Fibroblast of pulmonary artery (primary cell): Measurements from ENCODE around the gene COL5A1.
"Not testable (repeated sequence)": the region's sequence is repeated elsewhere in the genome, so short reads cannot be mapped to it uniquely, and the experiment has no call there.

ENCODE experiments used
- DNase-seq: peaks from one replicate; pipeline ENCODE4 v3.0.0-alpha.2; 2010; ENCODE audit warnings: low read depth
- H3K4me3 ChIP-seq: replicated peaks from 2 replicates; pipeline ENCODE4 v1.5.1; 2011; ENCODE audit warnings: low read depth, mild to moderate bottlenecking, control low read depth, low read length, moderate library complexity
- TF ChIP-seq, protein P1 (sequence below): IDR thresholded peaks from 2 replicates; pipeline ENCODE4 v1.5.1; 2011; ENCODE audit warnings: mild to moderate bottlenecking, control low read depth, low read length, inconsistent platforms; ENCODE audit errors: missing control alignments

Gene COL5A1

DNA sequence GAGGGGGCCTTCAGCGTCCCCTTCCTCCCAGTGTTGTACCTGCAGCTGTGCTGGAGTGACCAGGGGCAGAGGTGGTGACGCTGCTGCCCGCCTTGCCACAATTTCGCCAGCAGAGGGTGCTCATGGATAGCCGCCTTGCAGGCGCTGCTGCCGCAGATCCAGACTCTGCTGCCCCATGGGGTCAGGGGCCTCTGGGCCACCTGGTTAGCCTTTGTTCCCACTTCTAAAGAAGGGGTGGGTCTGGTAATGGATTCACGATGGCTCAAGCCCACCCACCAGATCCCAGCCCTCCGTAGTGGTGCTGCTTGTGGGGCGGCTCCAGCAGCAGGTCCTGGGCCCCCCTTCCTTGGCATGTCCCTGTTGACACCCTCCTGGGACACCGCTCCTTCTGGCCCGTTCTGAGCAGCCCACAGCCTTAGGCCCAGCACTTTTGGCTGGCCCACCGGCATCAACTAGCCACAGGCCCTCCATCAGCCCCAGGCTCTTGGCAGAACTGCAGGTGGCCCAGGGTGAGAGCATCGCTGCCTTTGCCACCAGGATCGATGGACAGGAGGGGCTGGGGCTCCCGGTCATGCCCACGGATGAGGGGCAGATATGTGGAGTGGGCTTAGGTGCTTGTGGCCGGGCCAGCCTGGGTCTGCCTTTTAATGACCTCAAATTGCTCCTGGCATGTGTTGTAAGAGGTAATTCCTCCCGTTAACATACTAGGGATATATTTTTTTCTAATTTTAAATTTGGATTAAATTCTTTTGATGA, 57.2 kb downstream of the COL5A1 start:
- TF ChIP-seq, protein P1, sequence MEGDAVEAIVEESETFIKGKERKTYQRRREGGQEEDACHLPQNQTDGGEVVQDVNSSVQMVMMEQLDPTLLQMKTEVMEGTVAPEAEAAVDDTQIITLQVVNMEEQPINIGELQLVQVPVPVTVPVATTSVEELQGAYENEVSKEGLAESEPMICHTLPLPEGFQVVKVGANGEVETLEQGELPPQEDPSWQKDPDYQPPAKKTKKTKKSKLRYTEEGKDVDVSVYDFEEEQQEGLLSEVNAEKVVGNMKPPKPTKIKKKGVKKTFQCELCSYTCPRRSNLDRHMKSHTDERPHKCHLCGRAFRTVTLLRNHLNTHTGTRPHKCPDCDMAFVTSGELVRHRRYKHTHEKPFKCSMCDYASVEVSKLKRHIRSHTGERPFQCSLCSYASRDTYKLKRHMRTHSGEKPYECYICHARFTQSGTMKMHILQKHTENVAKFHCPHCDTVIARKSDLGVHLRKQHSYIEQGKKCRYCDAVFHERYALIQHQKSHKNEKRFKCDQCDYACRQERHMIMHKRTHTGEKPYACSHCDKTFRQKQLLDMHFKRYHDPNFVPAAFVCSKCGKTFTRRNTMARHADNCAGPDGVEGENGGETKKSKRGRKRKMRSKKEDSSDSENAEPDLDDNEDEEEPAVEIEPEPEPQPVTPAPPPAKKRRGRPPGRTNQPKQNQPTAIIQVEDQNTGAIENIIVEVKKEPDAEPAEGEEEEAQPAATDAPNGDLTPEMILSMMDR, result peak; percentile 77
- no peak overlapping the region for H3K4me3 ChIP-seq
- peak; percentile 55 for DNase-seq

DNA sequence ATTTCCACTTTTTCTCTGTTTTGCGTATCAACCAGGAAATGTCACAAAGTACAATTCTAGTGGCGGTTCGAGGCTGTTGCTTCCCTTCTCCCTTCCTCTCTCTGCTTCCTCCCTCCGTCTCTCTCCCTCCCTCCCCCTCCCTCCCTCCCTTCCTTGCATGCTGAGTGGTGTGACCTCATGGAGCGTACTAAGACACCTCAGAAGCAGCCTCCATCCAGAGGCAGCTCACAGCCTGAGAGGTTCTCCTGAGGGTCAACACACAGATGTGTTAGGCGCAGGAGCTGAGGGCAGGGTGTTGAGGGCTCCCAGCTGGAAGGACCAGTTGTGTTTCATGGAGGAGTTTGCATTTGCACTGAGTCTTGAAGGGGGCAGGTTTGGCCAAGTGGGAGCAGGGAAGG, 57.7 kb downstream of the COL5A1 start:
- no peak overlapping the region for H3K4me3 ChIP-seq
- DNase-seq, result peak; percentile 17
- TF ChIP-seq, protein P1, result no peak

DNA sequence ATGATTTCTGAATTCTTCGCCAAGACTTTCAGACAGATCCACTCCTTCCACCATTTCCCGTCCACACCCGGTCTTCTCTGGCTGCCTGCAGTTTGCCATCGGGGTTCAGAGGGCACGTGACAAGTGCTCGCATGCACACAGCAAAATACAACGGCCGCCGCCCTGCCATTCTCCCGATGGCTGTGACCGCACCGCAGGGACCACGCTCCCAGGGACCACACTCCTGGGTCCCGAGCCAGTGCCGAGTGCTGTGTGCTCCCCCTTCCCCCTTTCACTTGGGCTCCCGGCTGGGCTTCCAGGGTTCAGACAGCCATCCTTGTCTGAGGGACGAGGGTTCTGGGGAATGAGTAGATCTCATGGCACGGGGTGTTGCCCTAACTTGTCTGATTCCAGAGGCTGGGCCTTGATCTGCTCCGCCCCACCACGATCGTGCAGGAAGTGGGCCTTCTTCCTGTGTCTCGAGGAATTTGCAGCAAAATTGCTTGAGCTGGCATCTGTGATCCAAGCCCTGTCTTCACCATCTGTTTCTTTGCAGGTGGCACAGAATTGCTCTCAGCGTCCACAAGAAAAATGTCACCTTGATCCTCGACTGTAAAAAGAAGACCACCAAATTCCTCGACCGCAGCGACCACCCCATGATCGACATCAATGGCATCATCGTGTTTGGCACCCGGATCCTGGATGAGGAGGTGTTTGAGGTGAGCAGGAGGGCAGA, 59.2 kb downstream of the COL5A1 start:
- TF ChIP-seq, protein P1, result no peak
- H3K4me3 ChIP-seq, result no peak overlapping the region
- no peak for DNase-seq

DNA sequence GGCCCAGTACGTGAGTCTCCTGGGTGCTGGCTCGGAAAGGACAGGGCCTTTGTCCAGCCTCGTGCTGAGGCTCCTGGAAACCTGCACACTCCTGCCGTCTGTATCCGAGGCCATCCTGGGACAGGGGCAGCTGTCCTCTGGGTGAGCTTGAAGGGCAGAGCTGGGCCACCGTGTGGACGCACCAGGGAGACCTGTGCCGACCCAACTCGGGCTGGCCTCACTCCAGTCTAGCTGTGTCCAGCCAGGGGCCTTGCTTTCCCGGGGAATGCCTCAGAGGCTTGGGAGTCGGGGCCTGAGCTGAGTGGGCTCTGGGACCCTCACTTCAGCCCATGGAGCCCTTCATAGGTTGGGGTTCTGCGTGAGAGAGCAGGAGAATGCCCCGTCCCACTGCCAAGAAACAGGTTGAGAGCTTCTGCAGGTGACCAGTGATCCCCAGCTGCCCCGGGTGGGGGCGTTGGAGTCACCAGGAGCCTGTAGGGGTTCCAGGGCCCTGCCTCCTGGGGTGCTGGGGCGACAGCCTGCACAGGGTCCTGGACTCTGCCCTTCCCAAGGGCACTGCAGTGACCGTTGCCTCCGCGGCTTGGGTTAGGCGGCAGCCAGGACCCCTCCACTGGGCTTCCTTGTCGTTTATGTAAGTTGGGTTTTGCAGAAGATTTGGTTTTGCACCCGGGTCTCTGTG, 60.1 kb downstream of the COL5A1 start:
- no peak overlapping the region for H3K4me3 ChIP-seq
- no peak for DNase-seq
- TF ChIP-seq, protein P1, result no peak

DNA sequence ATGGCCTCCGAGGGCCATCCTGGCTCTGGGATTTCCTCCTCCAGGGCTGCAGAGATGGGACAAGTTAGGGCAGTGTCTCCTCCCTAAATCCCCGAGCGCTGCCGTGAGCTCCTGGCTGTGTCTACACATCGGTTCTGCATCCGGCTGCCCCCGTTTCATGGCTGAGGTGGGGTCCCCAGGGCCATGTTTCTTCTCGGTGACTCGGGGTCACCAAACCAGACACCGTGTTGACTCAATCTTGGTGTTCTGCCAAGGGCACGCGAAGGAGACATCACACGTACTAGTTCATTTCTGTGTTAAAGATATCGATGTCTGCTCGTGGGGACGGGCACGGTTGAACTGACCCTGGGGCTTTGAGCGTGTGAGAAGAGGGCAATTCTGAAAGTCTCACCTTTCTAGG, 60.7 kb downstream of the COL5A1 start:
- TF ChIP-seq, protein P1, result no peak
- no peak overlapping the region for H3K4me3 ChIP-seq
- no peak for DNase-seq

DNA sequence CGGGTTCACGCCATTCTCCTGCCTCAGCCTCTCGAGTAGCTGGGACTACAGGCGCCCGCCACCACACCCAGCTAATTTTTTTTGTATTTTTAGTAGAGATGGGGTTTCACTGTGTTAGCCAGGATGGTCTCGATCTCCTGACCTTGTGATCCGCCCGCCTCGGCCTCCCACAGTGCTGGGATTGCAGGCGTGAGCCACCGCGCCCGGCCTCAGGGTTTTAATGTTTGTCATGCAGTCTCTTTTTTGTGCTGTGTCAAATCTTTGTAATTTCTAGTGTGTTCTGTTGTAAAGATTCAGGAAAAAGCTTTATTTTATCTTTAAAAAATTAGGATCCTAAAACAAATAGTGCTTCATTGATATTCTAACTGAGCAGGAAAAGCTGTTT, 62.1 kb downstream of the COL5A1 start:
- not testable (repeated sequence) for DNase-seq, H3K4me3 ChIP-seq

DNA sequence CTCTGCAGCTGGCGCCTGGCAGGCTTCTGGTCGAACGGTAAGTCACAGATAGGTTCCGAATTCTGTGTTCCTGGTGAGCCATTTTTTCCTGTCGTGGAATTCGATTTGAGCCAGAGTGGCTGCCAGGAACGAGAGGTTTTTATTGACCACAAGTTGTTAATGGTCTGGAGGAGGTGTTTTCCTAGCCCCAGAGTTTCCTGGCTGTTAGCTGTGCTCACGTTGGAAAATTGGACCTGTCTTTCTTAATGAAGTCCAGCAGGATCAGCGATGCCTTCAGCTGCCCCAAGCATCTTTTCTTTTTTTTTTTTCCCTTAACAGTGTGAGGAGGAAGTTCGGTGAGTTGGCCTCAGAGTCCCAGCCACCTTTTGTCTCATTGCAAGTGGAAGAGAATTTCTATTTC, 62.9 kb downstream of the COL5A1 start:
- no peak for DNase-seq
- H3K4me3 ChIP-seq, result no peak overlapping the region
- TF ChIP-seq, protein P1, result no peak
